NB4 (cell line): ENCODE measurements around the gene JSRP1.

ENCODE experiments used
- POLR2A ChIP-seq: IDR thresholded peaks from 2 replicates; pipeline ENCODE4 v1.6.1; 2011; ENCODE audit warnings: mild to moderate bottlenecking; ENCODE audit not compliant: insufficient read length; ENCODE audit errors: extremely low read depth
- TF ChIP-seq, protein P1 (sequence below): IDR thresholded peaks from one replicate; pipeline ENCODE4 v1.5.1; 2012; ENCODE audit warnings: low read depth, low read length
- TF ChIP-seq, protein P2 (sequence below): IDR thresholded peaks from 2 replicates; pipeline ENCODE4 v1.6.1; 2011; ENCODE audit warnings: low read depth, low read length

DNA sequence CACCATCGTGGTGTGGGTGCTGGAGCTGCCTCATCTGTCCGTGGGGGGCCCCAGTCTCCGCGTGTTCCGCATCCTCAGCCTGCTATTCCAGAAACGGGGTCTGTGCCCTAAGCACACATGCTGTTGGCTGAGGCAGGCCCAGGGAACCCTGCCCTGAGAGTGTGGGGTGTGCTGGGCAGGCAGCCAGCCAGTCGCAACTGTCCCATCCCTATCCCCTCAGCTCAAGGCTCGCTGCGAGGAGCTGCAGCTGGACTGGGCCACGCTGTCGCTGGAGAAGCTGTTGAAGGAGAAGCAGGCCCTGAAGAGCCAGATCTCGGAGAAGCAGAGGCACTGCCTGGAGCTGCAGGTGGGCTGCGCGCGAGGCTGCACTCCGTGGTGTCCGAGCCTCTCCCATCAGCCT lies 42.0 kb downstream of the JSRP1 start:
- TF ChIP-seq, protein P1, sequence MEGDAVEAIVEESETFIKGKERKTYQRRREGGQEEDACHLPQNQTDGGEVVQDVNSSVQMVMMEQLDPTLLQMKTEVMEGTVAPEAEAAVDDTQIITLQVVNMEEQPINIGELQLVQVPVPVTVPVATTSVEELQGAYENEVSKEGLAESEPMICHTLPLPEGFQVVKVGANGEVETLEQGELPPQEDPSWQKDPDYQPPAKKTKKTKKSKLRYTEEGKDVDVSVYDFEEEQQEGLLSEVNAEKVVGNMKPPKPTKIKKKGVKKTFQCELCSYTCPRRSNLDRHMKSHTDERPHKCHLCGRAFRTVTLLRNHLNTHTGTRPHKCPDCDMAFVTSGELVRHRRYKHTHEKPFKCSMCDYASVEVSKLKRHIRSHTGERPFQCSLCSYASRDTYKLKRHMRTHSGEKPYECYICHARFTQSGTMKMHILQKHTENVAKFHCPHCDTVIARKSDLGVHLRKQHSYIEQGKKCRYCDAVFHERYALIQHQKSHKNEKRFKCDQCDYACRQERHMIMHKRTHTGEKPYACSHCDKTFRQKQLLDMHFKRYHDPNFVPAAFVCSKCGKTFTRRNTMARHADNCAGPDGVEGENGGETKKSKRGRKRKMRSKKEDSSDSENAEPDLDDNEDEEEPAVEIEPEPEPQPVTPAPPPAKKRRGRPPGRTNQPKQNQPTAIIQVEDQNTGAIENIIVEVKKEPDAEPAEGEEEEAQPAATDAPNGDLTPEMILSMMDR = no peak
- no peak for TF ChIP-seq POLR2A
- TF ChIP-seq, protein P2, sequence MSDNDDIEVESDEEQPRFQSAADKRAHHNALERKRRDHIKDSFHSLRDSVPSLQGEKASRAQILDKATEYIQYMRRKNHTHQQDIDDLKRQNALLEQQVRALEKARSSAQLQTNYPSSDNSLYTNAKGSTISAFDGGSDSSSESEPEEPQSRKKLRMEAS = no peak
